ENCODE data around the gene RAPGEFL1.
A peak's percentile ranks its signal among the peaks of the same experiment; 100 is the strongest.

RAPGEFL1 gene

GRCh38 chr17:40218006-40218739, 40.9 kb downstream of the RAPGEFL1 start:
- TF ChIP-seq SIN3A (IDR thresholded peaks at IDR 0.05; ENCODE audit: borderline replicate concordance, insufficient read depth, low read length), result no peak
- TF ChIP-seq TAF1 (IDR thresholded peaks at IDR 0.05; ENCODE audit: borderline replicate concordance, insufficient read depth, low read length), result no peak
- TF ChIP-seq FOXP2 (optimal IDR thresholded peaks at IDR 0.05; ENCODE audit: borderline replicate concordance, extremely low read depth, extremely low read length, insufficient read depth), result no peak
- TF ChIP-seq REST (IDR thresholded peaks at IDR 0.05; ENCODE audit: insufficient read depth in 1 of 2, low read depth in 2 of 2, low read length in 2 of 2), result no peak
- TF ChIP-seq POLR2AphosphoS5 (IDR thresholded peaks at IDR 0.05; ENCODE audit: low read depth, low read length), result no peak

DNA sequence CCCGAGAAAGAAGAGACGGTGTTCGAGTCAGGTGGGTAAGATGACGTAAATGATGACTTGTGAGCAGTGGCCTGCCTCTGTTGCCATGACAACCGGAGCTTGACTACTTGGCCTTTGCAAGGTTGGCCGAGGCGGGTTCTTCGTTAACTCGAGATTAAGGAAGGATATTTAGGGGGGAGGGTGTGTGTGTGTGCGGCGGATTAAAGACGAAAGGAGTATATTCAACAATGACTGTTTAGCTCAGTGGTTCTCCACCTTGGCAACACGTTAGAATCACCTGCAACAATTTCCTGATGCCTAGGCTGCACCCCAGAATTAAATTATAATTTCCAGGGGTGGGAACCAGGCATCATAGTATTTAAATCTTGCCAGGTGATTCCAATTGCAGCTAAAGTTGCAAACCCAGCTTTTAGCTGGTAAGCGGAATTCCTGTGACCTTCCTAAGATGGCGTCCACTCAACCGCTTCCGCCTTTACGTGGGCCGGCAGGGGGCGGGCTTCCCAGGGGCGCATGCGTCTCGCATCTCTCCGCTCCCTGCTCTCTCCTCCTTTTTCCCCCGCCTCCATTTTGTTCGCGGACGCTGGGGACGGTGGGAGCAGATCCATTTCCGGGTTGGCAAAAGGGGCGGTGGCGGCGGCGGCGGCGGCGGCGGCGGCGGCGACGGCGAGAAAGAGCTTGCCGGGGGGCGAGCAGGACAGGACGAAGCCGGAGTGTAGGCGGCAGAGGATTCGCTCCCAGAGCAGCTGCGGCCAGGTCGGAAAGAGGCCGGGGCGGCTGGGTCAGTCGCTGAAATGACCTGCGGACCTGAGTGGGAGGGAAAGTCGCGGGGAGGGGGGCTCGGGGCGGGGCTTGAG, 41.7 kb downstream of the RAPGEFL1 start, which contains the start of gene WIPF2:
Gene WIPF2 (plus strand): TSS at position 565 of the 854 bp plus-strand sequence. CDS start 37,156 bp downstream, outside the sequence.
- TF ChIP-seq TAF1 (IDR thresholded peaks at IDR 0.05; ENCODE audit: borderline replicate concordance, insufficient read depth, low read length), result peak; percentile 72; the same call in 1 of the 2 replicates
- TF ChIP-seq SIN3A (IDR thresholded peaks at IDR 0.05; ENCODE audit: borderline replicate concordance, insufficient read depth, low read length), result 0 out of 2 replicates have a peak, but pooled peaks have one; percentile 17
- TF ChIP-seq REST (IDR thresholded peaks at IDR 0.05; ENCODE audit: insufficient read depth in 1 of 2, low read depth in 2 of 2, low read length in 2 of 2), result 0 out of 4 replicates have a peak, but pooled peaks of 1 of the 2 experiments have one; percentile 26
- no peak for TF ChIP-seq FOXP2 (optimal IDR thresholded peaks at IDR 0.05; ENCODE audit: borderline replicate concordance, extremely low read depth, extremely low read length, insufficient read depth)
- peak; percentile 72 for TF ChIP-seq POLR2AphosphoS5 (IDR thresholded peaks at IDR 0.05; ENCODE audit: low read depth, low read length)

DNA sequence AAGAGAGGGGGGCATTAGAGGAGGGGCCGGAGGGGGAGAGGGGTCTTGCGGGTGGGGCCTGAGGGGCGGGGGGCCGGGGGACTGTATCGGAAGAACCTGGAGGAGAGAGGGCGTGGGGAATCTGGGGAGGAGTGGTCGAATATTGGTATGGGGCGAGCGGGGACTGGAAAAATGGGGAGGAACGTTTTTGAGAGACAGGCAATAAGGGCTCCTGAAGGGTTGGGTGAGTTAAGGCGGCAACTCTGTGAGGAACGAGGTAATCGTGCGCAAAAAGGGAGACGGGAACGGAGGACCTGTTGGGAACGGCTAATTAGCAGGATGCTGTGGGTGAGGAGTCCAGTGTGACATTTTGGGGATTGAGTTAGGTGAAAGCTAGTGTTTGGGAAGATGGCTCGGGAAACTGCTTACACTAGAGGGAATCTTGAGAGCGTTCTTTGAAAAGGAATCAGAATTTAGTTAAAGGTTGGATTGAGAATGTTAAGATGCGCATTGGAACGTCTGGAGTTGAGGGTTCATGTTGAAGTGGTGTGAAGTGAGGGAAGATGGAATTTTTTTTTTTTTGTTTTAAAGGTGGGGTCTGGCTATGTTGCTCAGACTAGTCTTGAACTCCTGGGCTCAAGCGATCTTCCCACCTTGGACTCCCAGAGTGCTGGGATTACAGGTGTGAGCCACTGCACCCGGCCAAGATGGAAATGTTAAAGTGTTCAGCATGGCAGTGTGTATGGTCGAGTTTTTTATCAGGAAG, 42.5 kb downstream of the RAPGEFL1 start:
- TF ChIP-seq POLR2AphosphoS5 (IDR thresholded peaks at IDR 0.05; ENCODE audit: low read depth, low read length), result no peak

- no peak for TF ChIP-seq POLR2AphosphoS5 (IDR thresholded peaks at IDR 0.05; ENCODE audit: low read depth, low read length)
- TF ChIP-seq SIN3A (IDR thresholded peaks at IDR 0.05; ENCODE audit: borderline replicate concordance, insufficient read depth, low read length), result no peak
- no peak for TF ChIP-seq TAF1 (IDR thresholded peaks at IDR 0.05; ENCODE audit: borderline replicate concordance, insufficient read depth, low read length)
- no peak for TF ChIP-seq REST (IDR thresholded peaks at IDR 0.05; ENCODE audit: insufficient read depth in 1 of 2, low read depth in 2 of 2, low read length in 2 of 2)
- TF ChIP-seq FOXP2 (optimal IDR thresholded peaks at IDR 0.05; ENCODE audit: borderline replicate concordance, extremely low read depth, extremely low read length, insufficient read depth), result no peak
Observed at GRCh38 chr17:40224718-40225550, 47.7 kb downstream of the RAPGEFL1 start.

All from PFSK-1 (cell line).